KMS-11 (cell line): Measurements from ENCODE around the gene TXNDC16.

Experiments used
- H2AFZ ChIP-seq: fragments of 200-600 bp; sonication (generic); 2 replicates; pipeline ENCODE4 v1.6.1; 2016; ENCODE audit warnings: antibody characterized with exemption, mixed run types, low read depth
- H3K27ac ChIP-seq: fragments of 200-600 bp; sonication (generic); 2 replicates; pipeline ENCODE4 v1.6.1; 2016; ENCODE audit warnings: mild to moderate bottlenecking, mixed run types
- H3K27me3 ChIP-seq: fragments of 200-600 bp; sonication (generic); 2 replicates; pipeline ENCODE4 v1.6.1; 2017; ENCODE audit warnings: mild to moderate bottlenecking, low read depth, mixed run types, moderate library complexity; ENCODE audit not compliant: insufficient read depth
- H3K36me3 ChIP-seq: fragments of 200-600 bp; sonication (generic); 2 replicates; pipeline ENCODE4 v1.6.1; 2017; ENCODE audit warnings: mild to moderate bottlenecking, mixed run types; ENCODE audit not compliant: insufficient read depth
- H3K4me1 ChIP-seq: fragments of 200-600 bp; sonication (generic); 2 replicates; pipeline ENCODE4 v1.6.1; 2016; ENCODE audit warnings: mild to moderate bottlenecking, low read depth, mixed run types; ENCODE audit not compliant: poor library complexity, severe bottlenecking
- H3K4me2 ChIP-seq: fragments of 200-600 bp; sonication (generic); 2 replicates; pipeline ENCODE4 v1.7.0; 2016; ENCODE audit warnings: mild to moderate bottlenecking, mixed run types
- H3K4me3 ChIP-seq: fragments of 200-600 bp; sonication (generic); IDR thresholded peaks from 2 replicates; pipeline ENCODE4 v1.6.1; 2017; ENCODE audit warnings: low read depth, low read length, mixed read lengths; ENCODE audit not compliant: insufficient read depth
- H3K79me2 ChIP-seq: fragments of 200-600 bp; sonication (generic); 2 replicates; pipeline ENCODE4 v1.6.1; 2016; ENCODE audit warnings: low read depth, mixed run types; ENCODE audit not compliant: insufficient read depth
- H3K9ac ChIP-seq: fragments of 200-600 bp; sonication (generic); 2 replicates; pipeline ENCODE4 v1.6.1; 2016; ENCODE audit warnings: mild to moderate bottlenecking, mixed run types
- H4K20me1 ChIP-seq: fragments of 200-600 bp; sonication (generic); 2 replicates; pipeline ENCODE4 v1.6.1; 2016; ENCODE audit warnings: mild to moderate bottlenecking, mixed run types; ENCODE audit not compliant: insufficient read depth
- TF ChIP-seq, protein P1 (sequence below): fragments of 200-600 bp; sonication (generic); conservative IDR thresholded peaks from 2 replicates; pipeline ENCODE4 v1.6.1; 2017; ENCODE audit warnings: low read depth, mild to moderate bottlenecking, antibody characterized with exemption, low read length, moderate library complexity, mixed read lengths

TXNDC16 gene

DNA sequence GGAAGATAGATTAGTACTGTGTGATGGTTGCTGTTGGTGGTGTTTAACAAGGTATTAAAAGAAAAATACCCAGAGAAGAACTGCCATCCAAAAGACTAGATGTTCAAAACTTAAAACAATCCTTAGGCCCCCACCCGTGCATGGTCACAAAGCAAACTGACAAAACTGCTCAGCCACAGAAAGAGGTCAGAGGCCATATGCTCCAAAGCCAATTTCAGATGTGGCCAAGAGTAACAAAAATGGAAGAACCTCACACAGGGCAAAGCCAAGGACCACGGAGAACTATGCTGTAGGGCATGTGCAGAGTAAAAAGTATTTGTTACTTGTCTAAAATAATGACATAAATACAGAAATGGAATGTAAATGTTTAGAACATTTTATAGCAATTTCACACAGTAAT is 5.3 kb downstream of the TXNDC16 start:
- TF ChIP-seq, protein P1, sequence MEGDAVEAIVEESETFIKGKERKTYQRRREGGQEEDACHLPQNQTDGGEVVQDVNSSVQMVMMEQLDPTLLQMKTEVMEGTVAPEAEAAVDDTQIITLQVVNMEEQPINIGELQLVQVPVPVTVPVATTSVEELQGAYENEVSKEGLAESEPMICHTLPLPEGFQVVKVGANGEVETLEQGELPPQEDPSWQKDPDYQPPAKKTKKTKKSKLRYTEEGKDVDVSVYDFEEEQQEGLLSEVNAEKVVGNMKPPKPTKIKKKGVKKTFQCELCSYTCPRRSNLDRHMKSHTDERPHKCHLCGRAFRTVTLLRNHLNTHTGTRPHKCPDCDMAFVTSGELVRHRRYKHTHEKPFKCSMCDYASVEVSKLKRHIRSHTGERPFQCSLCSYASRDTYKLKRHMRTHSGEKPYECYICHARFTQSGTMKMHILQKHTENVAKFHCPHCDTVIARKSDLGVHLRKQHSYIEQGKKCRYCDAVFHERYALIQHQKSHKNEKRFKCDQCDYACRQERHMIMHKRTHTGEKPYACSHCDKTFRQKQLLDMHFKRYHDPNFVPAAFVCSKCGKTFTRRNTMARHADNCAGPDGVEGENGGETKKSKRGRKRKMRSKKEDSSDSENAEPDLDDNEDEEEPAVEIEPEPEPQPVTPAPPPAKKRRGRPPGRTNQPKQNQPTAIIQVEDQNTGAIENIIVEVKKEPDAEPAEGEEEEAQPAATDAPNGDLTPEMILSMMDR: no peak
- Histone ChIP-seq H3K27me3 (no peaks in the 10 kb centered on the region), H3K36me3 (no peaks in the 10 kb centered on the region), H4K20me1 (no peaks in the 10 kb centered on the region), H3K4me3 (no peak overlapping the region), H3K27ac (no peak overlapping the region), H2AFZ (no peak overlapping the region), H3K4me2 (no peak overlapping the region), H3K79me2 (peaks cover 10% of the 10 kb centered on the region; the same call in 1 of the 2 replicates), H3K9ac (no peak overlapping the region), H3K4me1 (peaks cover 9% of the 10 kb centered on the region)

DNA sequence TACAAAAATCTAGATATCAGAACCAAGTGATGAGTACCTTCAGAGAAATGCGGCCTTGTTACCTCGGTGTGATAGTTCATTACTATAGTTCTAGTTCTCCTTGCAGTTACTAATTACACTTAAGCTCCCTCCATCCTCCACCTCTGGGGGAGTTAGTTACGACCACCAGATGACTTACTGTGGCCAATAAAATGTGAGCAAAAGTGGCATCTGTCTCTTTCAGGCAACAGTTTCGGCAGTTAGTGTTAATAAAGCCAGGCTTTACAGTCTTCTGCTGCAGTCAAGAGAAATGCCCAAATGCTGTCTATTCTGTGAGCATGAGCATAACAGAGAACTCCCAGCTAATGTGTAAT is 6.0 kb downstream of the TXNDC16 start:
- H3K27ac ChIP-seq: no peak overlapping the region
- peaks cover 10% of the 10 kb centered on the region; the same call in 1 of the 2 replicates for H3K79me2 ChIP-seq
- H2AFZ ChIP-seq: no peak overlapping the region
- H3K36me3 ChIP-seq: no peaks in the 10 kb centered on the region
- no peak overlapping the region for H3K4me2 ChIP-seq
- H4K20me1 ChIP-seq: no peaks in the 10 kb centered on the region
- TF ChIP-seq, protein P1: no peak
- H3K9ac ChIP-seq: no peak overlapping the region
- H3K4me3 ChIP-seq: no peak overlapping the region
- peaks cover 9% of the 10 kb centered on the region for H3K4me1 ChIP-seq
- no peaks in the 10 kb centered on the region for H3K27me3 ChIP-seq

DNA sequence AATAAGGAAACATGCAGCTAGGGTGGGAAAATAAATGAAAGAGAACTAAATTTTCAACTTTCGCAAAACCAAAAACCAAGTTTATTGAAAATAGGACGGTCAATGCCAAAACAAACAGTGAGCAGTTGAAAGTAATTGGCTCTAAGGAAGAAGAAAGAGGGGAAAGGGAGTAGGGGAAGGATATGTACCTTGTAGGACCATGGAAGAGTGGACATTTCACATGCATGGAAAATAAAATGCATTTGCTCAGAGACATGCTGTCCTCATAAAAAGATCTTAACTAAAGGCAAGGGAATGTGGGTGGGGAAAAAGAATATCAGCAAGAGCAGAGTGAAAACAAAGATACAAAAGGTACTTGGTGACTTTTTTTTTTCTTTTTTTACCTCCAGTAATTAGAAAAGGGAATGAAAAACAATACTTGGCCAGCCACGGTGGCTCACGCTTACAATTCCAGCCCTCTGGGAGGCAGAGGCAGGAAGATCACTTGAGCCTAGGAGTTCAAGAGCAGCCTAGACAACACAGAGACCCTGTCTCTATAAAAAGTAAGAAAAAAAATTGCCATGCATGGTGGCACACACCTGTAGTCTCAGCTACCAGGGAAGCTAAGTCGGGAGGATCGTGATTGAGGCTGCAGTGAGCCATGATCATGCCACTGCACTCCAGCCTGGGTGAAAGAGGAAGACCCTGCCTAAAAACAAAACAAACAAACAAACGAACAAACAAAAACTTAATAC is 6.6 kb downstream of the TXNDC16 start:
- H3K79me2 ChIP-seq: peaks cover 7% of the 10 kb centered on the region; the same call in 1 of the 2 replicates
- no peaks in the 10 kb centered on the region for H4K20me1 ChIP-seq
- H3K4me3 ChIP-seq: no peak overlapping the region
- H3K27me3 ChIP-seq: no peaks in the 10 kb centered on the region
- no peak overlapping the region for H3K9ac ChIP-seq
- TF ChIP-seq, protein P1: no peak
- peaks cover 6% of the 10 kb centered on the region for H3K4me1 ChIP-seq
- no peaks in the 10 kb centered on the region for H3K36me3 ChIP-seq
- H3K27ac ChIP-seq: no peak overlapping the region
- H3K4me2 ChIP-seq: no peak overlapping the region
- no peak overlapping the region for H2AFZ ChIP-seq

DNA sequence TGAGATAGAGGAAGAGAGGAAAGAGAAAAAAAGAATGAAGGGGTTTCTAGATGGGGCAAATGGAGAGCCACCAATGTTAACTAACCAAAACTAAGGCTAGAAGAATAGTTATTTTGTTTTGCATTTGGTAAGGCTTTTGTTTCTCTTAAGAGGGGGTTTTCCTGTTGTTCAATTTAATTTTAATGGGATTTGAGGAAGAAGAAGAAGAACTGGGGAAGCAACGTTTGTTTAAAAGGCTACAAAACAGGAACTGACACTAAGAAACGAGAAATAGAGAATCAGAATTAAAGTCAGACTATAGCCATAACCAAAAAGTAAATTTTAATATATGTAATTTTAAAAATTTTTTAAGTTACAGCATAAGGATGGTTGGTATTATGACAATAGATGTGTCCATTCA is 13.7 kb downstream of the TXNDC16 start:
- Histone ChIP-seq H2AFZ (no peak overlapping the region), H3K9ac (no peak overlapping the region), H3K36me3 (no peaks in the 10 kb centered on the region), H3K27ac (no peak overlapping the region), H3K79me2 (no peaks in the 10 kb centered on the region), H3K4me1 (no peaks in the 10 kb centered on the region), H3K4me2 (no peak overlapping the region), H4K20me1 (no peaks in the 10 kb centered on the region), H3K27me3 (no peaks in the 10 kb centered on the region), H3K4me3 (no peak overlapping the region)
- TF ChIP-seq, protein P1: no peak
